Measurements from ENCODE around the gene DGCR6L. TPM values are rescaled to one million over a fixed set of nuclear protein-coding genes. Genes with fewer than 3 reads are reported as not detected.

Gene DGCR6L
- total and polyA plus RNA-seq, 2 of the 4 experiments (the other 2 are of a cell fraction), result 65.4 to 80.4 TPM

DNA sequence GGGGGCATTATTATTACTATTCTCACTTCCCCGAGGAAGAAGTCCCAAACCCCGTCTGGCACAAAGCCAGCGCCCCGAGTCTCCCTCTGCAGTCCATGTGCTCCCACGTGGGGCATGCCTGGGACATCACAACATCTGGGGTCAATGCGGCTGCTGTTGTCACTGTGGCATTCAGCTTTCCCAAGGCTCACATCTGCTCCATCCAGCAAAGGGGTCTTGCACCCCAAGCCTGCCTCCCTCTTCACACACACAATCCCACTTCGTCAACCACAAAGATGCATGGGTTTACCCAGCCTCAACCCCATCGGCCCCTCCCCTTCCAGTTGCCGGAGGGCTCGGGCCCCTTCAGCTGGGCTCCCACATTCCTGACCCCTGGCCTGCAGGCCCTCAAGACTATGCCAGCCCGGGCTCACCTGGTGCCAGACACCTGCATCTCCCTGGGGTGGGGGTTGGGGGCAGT is 28.2 kb downstream of the DGCR6L start:
- H4K8ac ChIP-seq (ENCODE audit: low read depth in 2 of 2, low read length in 2 of 2), result no peak overlapping the region
- BruUV-seq (replicated peaks), result no TSS peak
- ChIA-PET POLR2A (ENCODE audit: unreplicated experiment) (no interaction called here), CTCF (no interaction called here)
- no peak overlapping the region for H2BK120ac ChIP-seq (ENCODE audit: low read depth, low read length)
- no peak overlapping the region for H3K27ac ChIP-seq (ENCODE audit: insufficient read depth, low read length)
- 34% methylated on average over 4 of the region's 11 CpGs; no CpG with 5 or more reads in 1 of the 2 experiments for WGBS, 2 experiments (ENCODE audit: extremely low coverage in 2 of 2, insufficient read length in 1 of 2)
- no peak overlapping the region for H3K4me3 ChIP-seq (ENCODE audit: insufficient read depth, low read depth, low read length)
- H4K20me1 ChIP-seq (ENCODE audit: insufficient read depth, low read length), result no peaks in the 10 kb centered on the region
- no peak overlapping the region for H2AK9ac ChIP-seq (replicated peaks; ENCODE audit: low read depth, low read length, poor library complexity)
- no peaks in the 10 kb centered on the region for H3K79me1 ChIP-seq (ENCODE audit: low read depth in 1 of 2, low read length in 2 of 2)
- no peak overlapping the region for H3K4ac ChIP-seq (ENCODE audit: low read depth, low read length)
- H3K9ac ChIP-seq (ENCODE audit: low read depth, low read length), result no peak overlapping the region
- H2AFZ ChIP-seq (replicated peaks; ENCODE audit: low read length, poor library complexity), result no peak overlapping the region
- TF ChIP-seq NFE2L2 (IDR thresholded peaks at IDR 0.05; ENCODE audit: low read depth, low read length) (no peak), RFX5 (IDR thresholded peaks at IDR 0.05; ENCODE audit: low read depth, low read length) (no peak), CEBPB (IDR thresholded peaks at IDR 0.05; ENCODE audit: low read depth, low read length) (no peak), FOS (IDR thresholded peaks at IDR 0.05; ENCODE audit: low read depth, low read length) (no peak), MAZ (IDR thresholded peaks at IDR 0.05; ENCODE audit: borderline replicate concordance, low read depth, low read length) (no peak), SMC3 (IDR thresholded peaks at IDR 0.05; ENCODE audit: low read depth, low read length) (no peak), POLR2A (IDR thresholded peaks at IDR 0.05; ENCODE audit: low read depth, low read length) (no peak), RAD21 (IDR thresholded peaks at IDR 0.05; ENCODE audit: low read length) (no peak), MXI1 (IDR thresholded peaks at IDR 0.05; ENCODE audit: borderline replicate concordance, low read depth, low read length) (no peak), CHD1 (IDR thresholded peaks at IDR 0.05; ENCODE audit: low read depth, low read length) (no peak), RCOR1 (IDR thresholded peaks at IDR 0.05; ENCODE audit: insufficient replicate concordance, low read length) (no peak)
- TF ChIP-seq, protein P1, sequence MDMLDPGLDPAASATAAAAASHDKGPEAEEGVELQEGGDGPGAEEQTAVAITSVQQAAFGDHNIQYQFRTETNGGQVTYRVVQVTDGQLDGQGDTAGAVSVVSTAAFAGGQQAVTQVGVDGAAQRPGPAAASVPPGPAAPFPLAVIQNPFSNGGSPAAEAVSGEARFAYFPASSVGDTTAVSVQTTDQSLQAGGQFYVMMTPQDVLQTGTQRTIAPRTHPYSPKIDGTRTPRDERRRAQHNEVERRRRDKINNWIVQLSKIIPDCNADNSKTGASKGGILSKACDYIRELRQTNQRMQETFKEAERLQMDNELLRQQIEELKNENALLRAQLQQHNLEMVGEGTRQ (IDR thresholded peaks at IDR 0.05; ENCODE audit: low read depth, low read length), result no peak
- TF ChIP-seq, protein P2, sequence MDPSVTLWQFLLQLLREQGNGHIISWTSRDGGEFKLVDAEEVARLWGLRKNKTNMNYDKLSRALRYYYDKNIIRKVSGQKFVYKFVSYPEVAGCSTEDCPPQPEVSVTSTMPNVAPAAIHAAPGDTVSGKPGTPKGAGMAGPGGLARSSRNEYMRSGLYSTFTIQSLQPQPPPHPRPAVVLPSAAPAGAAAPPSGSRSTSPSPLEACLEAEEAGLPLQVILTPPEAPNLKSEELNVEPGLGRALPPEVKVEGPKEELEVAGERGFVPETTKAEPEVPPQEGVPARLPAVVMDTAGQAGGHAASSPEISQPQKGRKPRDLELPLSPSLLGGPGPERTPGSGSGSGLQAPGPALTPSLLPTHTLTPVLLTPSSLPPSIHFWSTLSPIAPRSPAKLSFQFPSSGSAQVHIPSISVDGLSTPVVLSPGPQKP (IDR thresholded peaks at IDR 0.05; ENCODE audit: borderline replicate concordance, low read depth, low read length), result no peak
- TF ChIP-seq, protein P3, sequence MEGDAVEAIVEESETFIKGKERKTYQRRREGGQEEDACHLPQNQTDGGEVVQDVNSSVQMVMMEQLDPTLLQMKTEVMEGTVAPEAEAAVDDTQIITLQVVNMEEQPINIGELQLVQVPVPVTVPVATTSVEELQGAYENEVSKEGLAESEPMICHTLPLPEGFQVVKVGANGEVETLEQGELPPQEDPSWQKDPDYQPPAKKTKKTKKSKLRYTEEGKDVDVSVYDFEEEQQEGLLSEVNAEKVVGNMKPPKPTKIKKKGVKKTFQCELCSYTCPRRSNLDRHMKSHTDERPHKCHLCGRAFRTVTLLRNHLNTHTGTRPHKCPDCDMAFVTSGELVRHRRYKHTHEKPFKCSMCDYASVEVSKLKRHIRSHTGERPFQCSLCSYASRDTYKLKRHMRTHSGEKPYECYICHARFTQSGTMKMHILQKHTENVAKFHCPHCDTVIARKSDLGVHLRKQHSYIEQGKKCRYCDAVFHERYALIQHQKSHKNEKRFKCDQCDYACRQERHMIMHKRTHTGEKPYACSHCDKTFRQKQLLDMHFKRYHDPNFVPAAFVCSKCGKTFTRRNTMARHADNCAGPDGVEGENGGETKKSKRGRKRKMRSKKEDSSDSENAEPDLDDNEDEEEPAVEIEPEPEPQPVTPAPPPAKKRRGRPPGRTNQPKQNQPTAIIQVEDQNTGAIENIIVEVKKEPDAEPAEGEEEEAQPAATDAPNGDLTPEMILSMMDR (conservative IDR thresholded peaks at IDR 0.05; ENCODE audit: low read depth, low read length), result no peak
- H3K9me3 ChIP-seq (ENCODE audit: control insufficient read depth, insufficient read depth, low read length), result no peaks in the 10 kb centered on the region
- no peak overlapping the region for H4K5ac ChIP-seq (ENCODE audit: low read depth, low read length)
- peaks cover 60% of the 10 kb centered on the region for H3K27me3 ChIP-seq (ENCODE audit: control insufficient read depth, insufficient read depth, low read length)
- no peaks in the 10 kb centered on the region for H3K36me3 ChIP-seq (ENCODE audit: control insufficient read depth, insufficient read depth, low read length)
- DNase-seq, result no peak
- no peak overlapping the region for H2BK15ac ChIP-seq (ENCODE audit: low read depth, low read length)
- in situ Hi-C loops (cut with MboI; ENCODE audit: low sequenced_read_pairs), result loop anchor here (5.0 kb wide), 1 partner anchor 134 kb away; no protein-coding TSS in a partner anchor
- no peak overlapping the region for H3K14ac ChIP-seq (replicated peaks; ENCODE audit: low read depth, low read length)
- H3K23ac ChIP-seq (ENCODE audit: low read depth, low read length), result no peak overlapping the region
- no peaks in the 10 kb centered on the region for H3K9me1 ChIP-seq (ENCODE audit: insufficient read depth, low read length)
- H2AK5ac ChIP-seq (ENCODE audit: low read depth, low read length), result no peak overlapping the region
- H3K18ac ChIP-seq (ENCODE audit: low read depth, low read length), result no peak overlapping the region
- H3K4me2 ChIP-seq (ENCODE audit: low read depth, low read length), result no peak overlapping the region
- no peak overlapping the region for H4K91ac ChIP-seq (ENCODE audit: insufficient read depth, low read depth, low read length)
- no peak for ATAC-seq (ENCODE audit: low read depth)
- H2BK20ac ChIP-seq (ENCODE audit: low read depth, low read length), result no peak overlapping the region
- intact Hi-C loops (cut with micrococcal nuclease), result no loop called here
- H2BK5ac ChIP-seq (ENCODE audit: low read depth, low read length, poor library complexity, severe bottlenecking), result no peak overlapping the region
- dilution Hi-C loops (cut with HindIII; ENCODE audit: low sequenced_read_pairs, unreplicated experiment), result no loop called here
- no peaks in the 10 kb centered on the region for H3K4me1 ChIP-seq (ENCODE audit: control insufficient read depth, insufficient read depth, low read length)
- no peak overlapping the region for H3K56ac ChIP-seq (ENCODE audit: extremely low read depth, insufficient read depth, low read length)
